Endothelial cell (in vitro differentiated cells): ENCODE measurements around the gene TMEM184A. TPM values are rescaled to one million over a fixed set of nuclear protein-coding genes. Genes with fewer than 3 reads are reported as not detected.

ENCODE experiments used
- DNase-seq: peaks from one replicate; pipeline ENCODE4 v3.0.0; 2021; ENCODE audit warnings: low spot score
- H3K27ac Mint-ChIP-seq: one replicate; pipeline ENCODE4 v1.8.0; 2021; ENCODE audit warnings: mixed read lengths, inconsistent platforms; ENCODE audit not compliant: unreplicated experiment
- H3K27me3 Mint-ChIP-seq: one replicate; pipeline ENCODE4 v1.8.0; 2021; ENCODE audit warnings: mild to moderate bottlenecking, moderate library complexity, mixed read lengths, inconsistent platforms; ENCODE audit not compliant: unreplicated experiment
- H3K36me3 Mint-ChIP-seq: one replicate; pipeline ENCODE4 v1.8.0; 2021; ENCODE audit warnings: mild to moderate bottlenecking, low read depth, mixed read lengths, inconsistent platforms; ENCODE audit not compliant: unreplicated experiment
- H3K4me1 Mint-ChIP-seq: one replicate; pipeline ENCODE4 v1.8.0; 2021; ENCODE audit warnings: mild to moderate bottlenecking, mixed read lengths, inconsistent platforms; ENCODE audit not compliant: unreplicated experiment
- H3K4me3 Mint-ChIP-seq: one replicate; pipeline ENCODE4 v1.8.0; 2021; ENCODE audit warnings: mild to moderate bottlenecking, mixed read lengths, inconsistent platforms; ENCODE audit not compliant: unreplicated experiment
- H3K9me3 Mint-ChIP-seq: one replicate; pipeline ENCODE4 v1.8.0; 2021; ENCODE audit warnings: mixed read lengths, inconsistent platforms; ENCODE audit not compliant: unreplicated experiment
- CTCF ChIP-seq: fragments of 200-600 bp; sonication (generic); IDR thresholded peaks from one replicate; pipeline ENCODE4 v1.5.0; 2021; ENCODE audit warnings: antibody characterized with exemption; ENCODE audit not compliant: unreplicated experiment
- total RNA-seq: library from RNA; stranded (reverse); fragmentation: NEBNext Ultra II Directional; extraction: Animal tissue kit (Norgen Biotek cat#: 25700); gene quantifications from one replicate; pipeline ENCODE4 v1.2.1, GENCODE V29; 2021; ENCODE audit not compliant: unreplicated experiment

TMEM184A gene
- total RNA-seq, 1 donor from 2014 or later = 0.21 TPM

- DNase-seq = no peak
- no peak for TF ChIP-seq CTCF
- no peak overlapping the region for H3K27ac Mint-ChIP-seq
- H3K36me3 Mint-ChIP-seq = no peaks in the 10 kb centered on the region
- H3K9me3 Mint-ChIP-seq = no peaks in the 10 kb centered on the region
- H3K4me3 Mint-ChIP-seq = no peak overlapping the region
- no peaks in the 10 kb centered on the region for H3K4me1 Mint-ChIP-seq
- no peaks in the 10 kb centered on the region for H3K27me3 Mint-ChIP-seq
Observed at GRCh38 chr7:1550005-1550845, 5.8 kb downstream of the TMEM184A start.

GRCh38 chr7:1549357-1550004 lies 6.5 kb downstream of the TMEM184A start:
- no peaks in the 10 kb centered on the region for H3K27me3 Mint-ChIP-seq
- H3K36me3 Mint-ChIP-seq = no peaks in the 10 kb centered on the region
- TF ChIP-seq CTCF = no peak
- DNase-seq = no peak
- H3K9me3 Mint-ChIP-seq = no peaks in the 10 kb centered on the region
- H3K4me3 Mint-ChIP-seq = no peak overlapping the region
- H3K27ac Mint-ChIP-seq = no peak overlapping the region
- no peaks in the 10 kb centered on the region for H3K4me1 Mint-ChIP-seq

- no peak overlapping the region for H3K27ac Mint-ChIP-seq
- TF ChIP-seq CTCF = no peak
- no peaks in the 10 kb centered on the region for H3K9me3 Mint-ChIP-seq
- H3K36me3 Mint-ChIP-seq = no peaks in the 10 kb centered on the region
- DNase-seq = no peak
- no peaks in the 10 kb centered on the region for H3K4me1 Mint-ChIP-seq
- no peak overlapping the region for H3K4me3 Mint-ChIP-seq
- no peaks in the 10 kb centered on the region for H3K27me3 Mint-ChIP-seq
Observed at GRCh38 chr7:1548944-1549343, 7.1 kb downstream of the TMEM184A start.

- DNase-seq = no peak
- TF ChIP-seq CTCF = no peak
- Mint-ChIP-seq H3K4me3 (no peak overlapping the region), H3K36me3 (no peaks in the 10 kb centered on the region), H3K27me3 (no peaks in the 10 kb centered on the region), H3K9me3 (no peaks in the 10 kb centered on the region), H3K4me1 (no peaks in the 10 kb centered on the region), H3K27ac (no peak overlapping the region)
Observed at GRCh38 chr7:1548438-1548831, 7.6 kb downstream of the TMEM184A start.
